ENCODE results near the gene NQO2.
"Not testable (repeated sequence)": the region's sequence is repeated elsewhere in the genome, so short reads cannot be mapped to it uniquely, and the experiment has no call there.

NQO2 gene

DNA sequence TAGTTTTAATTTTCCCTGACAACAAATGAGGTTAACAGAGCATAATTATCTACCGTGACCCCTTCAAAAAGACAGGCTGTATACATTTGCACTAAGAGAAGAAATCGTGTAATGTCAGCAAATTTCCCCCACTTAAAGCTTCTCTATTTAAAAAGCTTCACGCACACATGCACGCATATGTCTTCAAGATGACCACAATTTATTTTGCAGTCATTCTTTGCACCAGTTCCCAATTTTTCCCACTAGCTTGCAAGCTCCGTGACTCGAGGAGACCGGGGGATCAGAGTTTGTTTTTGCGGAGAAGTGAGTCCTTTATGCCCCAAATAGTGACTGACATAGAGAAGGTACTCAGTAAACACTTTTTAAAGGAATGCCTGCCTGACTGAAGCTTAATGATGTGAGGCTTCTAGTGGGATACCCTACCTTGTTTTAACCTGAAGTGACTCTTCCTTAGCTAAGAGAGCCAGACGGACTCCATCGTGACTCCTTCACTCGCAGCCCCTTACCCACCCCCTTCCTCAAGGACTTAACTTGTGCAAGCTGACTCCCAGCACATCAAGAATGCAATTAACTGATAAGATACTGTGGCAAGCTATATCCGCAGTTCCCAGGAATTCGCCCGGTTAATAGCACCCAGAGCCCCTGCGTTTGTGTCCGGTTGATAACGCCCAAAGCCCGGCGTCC lies 9.3 kb upstream of the NQO2 start:
- DNase-seq = no peak

DNA sequence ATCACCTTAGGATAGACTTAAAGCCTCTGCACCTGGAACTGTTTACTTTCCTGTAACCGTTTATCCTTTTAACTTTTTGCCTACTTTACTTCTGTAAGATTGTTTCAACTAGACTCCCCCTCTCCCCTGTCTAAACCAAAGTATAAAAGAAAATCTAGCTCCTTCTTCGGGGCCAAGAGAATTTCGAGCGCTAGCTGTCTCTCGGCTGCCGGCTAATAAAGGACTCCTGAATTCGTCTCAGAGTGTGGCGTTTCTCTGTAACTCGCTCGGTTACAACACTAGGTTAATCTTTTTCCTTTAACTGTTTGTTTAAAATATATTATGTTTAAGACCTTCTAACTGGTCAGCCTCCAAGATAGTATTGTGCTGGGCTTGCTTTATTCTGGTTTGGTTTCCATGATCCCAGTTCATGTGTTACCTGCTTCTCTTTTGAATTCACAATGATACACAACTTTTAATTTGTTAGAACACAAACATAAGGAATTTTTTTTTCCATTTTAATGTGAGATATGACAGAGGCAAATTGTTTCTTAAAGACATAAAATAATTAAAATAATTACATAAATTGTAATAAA lies 8.7 kb upstream of the NQO2 start:
- no peak for DNase-seq

DNA sequence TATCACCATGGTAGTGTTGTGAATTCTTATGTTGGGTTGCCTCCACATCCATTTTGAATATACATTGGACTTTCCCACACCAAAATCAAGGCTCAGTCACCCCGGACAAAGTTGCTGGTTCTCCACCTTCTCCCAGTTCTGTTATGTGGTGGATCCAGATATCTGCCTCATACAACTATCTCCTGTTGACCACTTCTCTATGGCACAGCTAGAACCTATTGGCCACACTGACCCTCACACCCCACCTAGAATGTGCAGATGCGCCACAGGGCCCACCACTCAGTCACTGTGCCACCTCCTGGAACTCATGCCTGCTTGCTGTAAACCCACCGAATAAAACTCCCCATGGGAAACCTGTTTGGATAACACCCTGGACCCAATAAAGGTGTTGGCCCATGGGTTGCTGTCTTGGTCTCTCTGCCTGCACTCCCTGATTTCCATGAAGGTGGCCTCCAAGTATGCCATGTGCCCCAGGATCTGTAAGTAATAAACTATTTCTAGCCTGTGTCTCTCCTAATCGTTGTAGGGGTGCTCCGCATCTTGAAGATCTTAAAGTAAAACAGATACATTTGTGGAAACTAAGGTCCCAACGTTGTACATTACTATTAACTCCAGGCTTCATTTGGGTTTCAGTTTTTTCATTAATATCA lies 7.2 kb upstream of the NQO2 start:
- DNase-seq = no peak

DNA sequence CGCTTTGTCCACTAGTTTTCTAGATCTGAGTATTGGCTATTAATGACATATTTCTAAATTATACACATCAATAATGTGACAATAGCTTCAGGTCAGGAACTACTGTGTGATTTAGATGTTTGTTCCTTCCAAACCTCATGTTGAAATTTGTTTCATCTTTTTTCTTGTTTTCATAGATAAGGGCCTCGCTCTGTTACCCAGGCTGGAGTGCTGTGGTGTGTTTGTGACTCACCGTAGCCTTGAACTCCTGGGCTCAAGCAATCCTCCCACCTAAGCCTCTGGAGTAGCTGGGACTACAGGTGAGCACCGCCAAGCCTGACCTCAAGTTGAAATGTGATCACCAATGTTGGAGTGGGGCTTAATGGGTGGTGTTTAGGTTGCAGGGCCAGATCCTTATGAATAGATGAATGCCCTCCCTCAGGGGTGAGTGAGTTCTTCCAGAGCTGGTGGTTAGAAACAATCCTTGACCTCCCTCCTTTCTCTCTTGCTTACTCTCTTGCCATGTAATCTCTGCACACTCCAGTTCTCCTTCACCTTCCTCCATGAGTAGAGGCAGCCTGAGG lies 5.9 kb upstream of the NQO2 start:
- DNase-seq = no peak

DNA sequence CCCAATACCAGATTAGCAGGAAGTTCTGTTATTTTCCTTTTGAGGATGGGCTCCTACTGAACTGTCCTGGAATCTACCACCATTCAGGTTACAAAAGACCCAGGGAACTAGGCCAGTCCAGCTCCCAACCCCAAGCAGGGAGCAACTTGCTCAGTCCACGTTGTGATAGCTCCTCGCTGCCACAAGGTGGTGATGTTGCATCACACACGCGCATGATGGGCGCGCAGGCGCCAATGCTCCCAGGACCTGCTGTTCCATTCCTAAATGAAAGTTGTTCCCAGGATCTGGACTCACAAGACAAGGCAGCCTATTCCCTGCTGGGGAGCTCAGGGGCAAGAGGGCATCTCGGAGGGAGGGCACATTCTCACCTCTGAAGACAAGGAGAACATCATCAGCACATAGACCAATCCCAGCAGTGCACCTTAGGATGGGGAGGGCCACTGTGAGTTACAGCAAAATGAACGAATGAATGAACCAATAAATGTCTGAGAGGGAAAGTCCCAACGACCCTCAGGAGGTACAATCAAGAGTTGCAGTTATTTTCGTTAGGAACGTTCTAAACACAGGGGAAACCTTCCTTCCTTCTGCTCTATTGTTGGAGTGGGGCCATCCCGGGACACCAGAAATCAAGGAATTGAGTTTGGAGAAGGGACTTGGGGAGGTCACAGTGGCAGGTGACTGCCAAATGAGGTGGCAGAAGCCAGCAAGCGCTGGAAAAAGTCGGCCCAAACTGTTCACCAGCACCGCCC lies 1.3 kb upstream of the NQO2 start:
- peak; percentile 55 for DNase-seq

DNA sequence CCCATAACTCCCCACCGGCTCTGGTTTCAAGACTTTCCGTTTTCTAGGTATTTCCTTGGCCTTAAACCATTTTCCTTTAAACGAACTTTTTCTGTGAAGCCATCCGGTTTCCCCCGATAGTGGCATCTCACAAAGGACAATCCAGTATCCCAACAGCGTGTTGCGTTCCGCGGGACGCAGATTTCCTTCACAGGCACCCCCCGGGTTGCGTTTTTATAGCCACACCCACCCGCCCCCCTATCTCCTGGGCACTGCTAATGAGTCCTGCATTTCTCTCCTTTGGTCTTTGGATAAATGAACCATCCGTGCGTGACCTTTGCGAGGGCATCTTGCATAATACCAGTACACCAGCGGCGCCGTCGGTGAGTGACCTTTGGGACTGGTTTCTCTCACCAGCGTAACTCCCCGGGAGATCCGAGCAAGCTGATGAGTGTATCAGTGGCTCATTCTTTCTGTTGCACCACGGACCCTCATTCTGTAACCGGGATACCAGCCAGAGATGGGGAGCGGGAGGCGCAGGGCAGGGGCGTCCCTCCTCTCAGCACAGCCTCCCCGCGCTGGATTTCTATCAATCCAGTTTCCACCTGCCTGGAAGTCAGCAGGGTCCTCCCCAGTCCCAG lies 586 bp upstream of the NQO2 start:
- DNase-seq = peak; percentile 74

DNA sequence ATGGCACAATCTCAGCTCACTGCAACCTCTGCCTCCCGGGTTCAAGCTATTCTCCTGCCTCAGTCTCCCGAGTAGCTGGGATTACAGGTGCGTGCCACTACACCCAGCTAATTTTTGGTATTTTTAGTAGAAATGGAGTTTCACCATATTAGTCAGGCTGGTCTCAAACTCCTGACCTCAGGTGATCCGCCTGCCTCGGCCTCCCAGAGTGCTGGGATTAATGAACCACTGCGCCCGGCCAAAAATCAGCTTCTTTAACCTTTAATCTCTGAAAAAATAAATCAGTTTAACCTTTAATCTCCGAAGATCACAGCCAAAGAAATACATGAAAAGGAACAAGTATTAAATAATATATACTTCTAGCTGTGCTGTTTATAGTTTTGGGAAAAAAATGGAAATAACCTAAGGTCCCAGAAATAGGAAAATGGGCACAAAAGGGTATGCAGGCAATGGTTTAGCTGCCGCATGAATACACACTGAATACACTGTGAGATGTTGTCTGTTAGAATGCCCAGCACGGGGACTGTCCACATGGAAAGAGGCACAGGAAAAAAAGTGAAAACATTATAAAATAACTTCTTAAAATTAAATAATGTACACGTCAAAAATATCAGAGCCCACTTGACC lies 1.6 kb downstream of the NQO2 start:
- DNase-seq = no peak

DNA sequence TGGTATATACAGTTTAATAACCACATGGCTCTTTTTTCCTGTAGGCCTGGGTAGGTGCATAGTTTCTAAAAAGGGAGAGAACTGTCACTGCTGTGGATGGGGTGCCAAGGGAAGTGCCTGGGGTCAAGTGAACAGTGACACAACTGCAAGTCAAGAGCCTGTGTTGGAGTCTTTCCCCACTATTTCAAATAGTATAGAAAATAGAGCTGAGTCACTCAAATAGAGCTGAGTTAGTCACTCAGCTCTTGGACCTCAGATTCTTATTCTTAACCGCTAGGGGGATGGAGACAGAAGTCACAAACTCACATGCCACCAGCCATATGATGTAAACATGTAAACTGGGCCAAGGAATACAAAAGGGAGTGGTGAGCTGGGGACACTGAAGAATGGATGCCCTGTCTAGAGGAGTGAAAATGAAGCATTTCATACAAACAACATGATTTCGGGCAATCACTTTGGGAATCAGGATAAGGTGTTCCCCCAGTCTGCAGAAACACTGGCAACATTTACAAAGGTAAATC lies 2.1 kb downstream of the NQO2 start:
- DNase-seq = no peak

DNA sequence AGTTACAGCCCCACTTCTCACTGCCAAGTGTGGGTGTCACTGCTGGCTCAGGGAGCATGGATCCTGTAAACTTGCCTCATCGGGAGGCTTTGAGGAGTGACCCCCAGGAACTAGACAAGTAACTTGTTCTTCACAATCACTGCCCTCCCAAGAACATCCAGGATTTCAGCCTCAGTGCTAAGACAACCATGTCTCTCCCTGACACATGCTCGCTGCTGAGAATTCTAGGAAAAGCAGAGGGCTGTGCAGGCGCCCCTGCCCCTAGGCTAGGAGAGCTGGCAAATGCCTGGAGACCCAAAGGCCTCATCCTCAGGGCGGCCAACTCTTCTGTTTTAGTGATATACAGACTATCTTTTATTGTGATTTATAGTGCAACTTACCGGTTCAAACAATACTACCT lies 3.5 kb downstream of the NQO2 start:
- DNase-seq = not testable (repeated sequence)

DNA sequence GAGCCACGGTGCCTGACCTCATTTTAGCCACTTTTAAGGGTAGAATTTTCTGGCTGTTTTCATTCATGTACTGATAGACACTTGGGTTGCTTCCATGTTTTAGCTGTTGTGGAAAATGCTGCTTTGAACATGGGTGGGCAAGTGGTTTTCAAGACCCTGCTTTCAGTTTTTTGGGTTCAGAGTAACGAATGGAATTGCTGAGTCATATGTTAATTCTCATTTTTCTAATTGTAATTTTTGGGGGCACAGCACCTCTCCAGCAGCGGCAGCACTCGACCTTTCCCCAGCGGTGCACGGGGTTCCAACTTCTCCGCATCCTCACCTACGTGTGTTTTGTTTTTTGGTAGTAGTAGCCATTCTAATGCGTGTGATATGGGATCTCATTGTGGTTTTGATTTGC lies 5.4 kb downstream of the NQO2 start:
- no peak for DNase-seq

DNA sequence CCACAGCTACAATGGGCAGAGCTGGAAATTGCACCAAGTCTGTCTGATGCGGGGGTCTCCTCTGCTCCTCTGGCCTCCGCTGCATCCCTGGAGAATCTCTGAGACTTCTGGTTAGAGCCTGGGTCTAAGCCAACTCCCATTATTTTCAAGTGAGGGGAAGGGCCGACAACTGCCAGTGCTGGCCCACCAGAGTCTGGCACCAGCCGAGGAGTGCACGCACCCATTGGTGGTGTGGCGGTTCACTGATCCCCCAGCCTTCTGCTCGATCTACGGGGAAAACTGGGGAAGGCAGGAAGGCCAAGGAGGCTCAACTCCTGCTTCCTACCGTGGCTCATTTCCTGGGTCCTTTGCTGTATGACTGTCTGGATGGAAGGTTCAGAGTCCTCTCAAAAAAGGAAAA lies 6.2 kb downstream of the NQO2 start:
- DNase-seq = no peak

DNA sequence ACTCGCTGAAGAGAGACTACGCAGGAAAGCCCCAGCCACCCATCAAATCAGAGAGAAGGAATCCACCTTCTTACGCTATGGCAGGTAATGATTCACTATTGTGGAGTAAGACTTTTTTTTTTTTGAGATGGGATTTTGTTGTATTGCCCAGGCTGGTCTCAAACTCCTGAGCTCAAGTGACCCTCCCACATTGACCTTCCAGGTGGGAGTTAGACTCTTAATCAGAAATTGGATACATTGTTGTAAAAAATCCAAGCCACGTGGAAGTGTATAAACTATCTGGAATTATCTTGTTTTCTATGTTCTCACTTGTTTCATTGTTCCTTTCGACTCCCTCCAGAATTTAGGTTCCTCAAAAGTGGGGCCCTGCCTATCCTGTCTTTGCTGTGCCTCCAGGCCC lies 6.8 kb downstream of the NQO2 start:
- DNase-seq = no peak

DNA sequence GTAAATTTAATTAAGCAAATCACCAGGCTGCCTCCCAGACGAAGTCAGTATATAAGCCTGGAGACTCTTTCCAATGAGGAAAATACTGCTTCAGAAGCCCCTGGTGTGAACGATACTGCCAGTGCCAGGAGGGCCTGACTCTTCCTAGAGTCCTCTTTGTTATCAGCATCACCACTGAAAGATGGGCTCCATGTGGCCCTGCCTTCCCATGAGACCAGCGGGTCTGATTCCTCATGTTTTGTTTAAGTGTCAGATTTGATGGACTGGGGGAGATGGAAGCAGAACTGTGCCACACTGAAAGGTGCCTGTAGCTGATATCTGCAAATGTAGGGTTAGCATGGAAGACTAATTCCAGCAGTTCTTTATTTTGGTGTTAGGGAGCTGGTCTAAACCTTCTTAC lies 7.9 kb downstream of the NQO2 start:
- no peak for DNase-seq

DNA sequence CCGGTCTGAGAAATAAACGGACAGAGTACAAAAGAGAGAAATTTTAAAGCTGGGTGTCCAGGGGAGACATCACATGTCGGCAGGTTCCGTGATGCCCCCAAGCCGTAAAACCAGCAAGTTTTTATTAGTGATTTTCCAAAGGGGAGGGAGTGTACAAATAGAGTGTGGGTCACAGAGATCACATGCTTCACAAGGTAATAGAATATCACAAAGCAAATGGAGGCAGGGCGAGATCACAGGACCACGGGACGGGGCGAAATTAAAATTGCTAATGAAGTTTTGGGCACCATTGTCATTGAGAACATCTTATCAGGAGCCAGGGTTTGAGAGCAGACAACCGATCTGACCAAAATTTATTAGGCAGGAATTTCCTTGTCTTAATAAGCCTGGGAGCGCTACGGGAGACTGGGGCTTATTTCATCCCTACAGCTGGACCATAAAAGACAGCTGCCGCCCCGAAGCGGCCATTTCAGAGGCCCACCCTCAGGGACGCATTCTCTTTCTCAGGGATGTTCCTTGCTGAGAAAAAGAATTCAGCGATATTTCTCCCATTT lies 9.1 kb downstream of the NQO2 start:
- DNase-seq = not testable (repeated sequence)

DNA sequence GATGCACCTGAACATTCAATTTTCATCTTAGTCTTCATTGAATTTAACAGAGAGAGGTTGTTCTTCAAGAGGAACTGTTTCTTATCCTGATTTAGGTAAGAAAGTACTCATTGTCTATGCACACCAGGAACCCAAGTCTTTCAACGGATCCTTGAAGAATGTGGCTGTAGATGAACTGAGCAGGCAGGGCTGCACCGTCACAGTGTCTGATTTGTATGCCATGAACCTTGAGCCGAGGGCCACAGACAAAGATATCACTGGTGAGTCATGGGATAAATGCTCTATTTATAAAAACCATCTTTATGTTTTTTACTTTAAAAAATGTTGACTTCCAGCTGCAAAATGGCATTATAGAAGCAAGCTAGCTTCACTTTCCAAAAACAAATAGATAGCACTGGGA lies 10.2 kb downstream of the NQO2 start:
- no peak for DNase-seq

DNA sequence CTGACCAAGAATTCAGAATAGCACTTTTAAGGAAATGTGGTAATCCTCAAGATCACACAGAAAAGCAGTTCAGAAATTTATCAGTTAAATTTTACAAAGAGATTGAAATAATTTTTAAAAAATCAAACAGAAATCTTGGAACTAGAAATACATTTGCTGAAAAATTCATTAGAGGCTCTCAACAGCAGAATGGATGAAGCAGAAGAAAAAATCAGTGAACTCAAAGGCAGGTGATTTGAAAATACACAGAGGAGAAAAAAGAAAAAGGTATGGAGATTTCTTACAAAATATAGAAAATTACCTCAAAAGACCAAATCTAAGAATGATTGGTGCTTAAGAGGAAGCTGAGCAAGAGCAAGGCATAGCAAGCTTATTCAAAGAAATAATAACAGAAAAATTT lies 11.5 kb downstream of the NQO2 start:
- DNase-seq = no peak

DNA sequence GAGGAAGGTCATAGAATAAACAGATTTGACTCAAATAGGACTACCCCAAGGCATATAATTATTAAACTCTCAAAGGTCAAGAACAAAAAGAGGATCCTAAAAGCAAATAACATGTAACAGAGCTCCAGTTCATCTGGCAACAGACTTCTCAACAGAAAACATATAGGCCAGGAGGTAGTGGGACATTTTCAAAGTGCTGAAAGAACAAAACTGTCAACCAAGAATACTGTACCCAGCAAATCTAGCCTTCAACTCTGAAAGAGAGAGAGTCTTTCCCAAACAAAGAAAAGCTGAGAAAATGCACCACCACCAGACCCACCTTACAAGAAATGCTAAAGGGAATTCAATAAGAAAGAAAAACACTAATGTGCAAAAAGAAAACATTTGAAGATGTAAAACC lies 11.9 kb downstream of the NQO2 start:
- DNase-seq = no peak

DNA sequence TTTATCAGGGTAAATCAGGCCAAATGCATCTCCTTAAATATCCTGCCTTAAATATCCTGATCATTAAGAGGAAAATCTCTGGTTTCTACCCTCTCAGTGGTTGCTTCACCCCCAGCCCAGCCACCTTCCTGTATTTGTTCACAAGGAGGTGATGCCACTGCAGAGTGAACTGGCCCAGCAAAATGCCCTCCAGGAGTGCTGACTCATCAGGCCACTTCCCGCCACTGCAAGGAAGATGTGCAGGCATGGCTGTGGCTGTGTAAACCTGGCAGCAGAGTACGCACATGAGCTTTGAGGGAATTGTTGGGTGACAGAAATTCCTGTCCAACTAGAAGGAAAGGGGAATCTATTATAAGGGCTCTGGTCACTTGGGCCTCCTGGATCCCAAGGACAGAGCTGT lies 13.8 kb downstream of the NQO2 start:
- no peak for DNase-seq

DNA sequence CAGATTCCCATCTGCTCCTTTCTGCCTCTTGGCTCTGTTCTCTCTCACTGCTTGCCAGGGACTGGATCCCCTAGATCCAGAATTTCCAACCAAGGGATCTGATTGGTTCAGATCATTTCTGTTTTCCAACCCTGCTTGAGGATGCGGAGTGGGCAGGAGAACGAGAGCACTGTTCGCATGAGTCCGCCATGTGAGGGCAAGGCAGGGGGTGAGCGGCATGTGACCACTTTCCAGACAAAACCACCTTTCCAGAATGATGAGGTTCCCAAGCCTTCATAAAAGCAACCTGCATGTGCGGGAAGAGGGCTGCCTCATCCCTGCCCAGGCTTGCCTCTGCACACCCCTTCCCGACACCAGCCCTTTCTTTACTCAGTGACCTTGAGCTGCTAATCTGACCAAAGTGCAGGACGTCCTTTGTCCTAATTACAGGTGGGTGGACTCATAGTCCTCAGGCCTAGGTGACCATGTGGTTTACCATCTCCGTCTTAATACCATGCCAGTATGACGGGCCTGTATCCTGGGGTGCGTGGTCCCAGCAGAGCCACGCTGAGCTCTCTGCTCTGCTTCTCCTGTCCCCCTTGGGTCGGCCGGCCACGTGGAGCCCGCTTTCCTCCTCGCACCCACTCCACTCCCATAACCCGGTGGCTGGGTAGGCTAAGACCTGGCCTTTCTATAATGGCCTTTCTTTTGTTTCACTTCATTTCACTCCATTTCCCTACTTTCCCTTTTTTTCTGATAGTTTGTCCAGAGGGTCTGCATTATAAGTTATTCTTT lies 14.4 kb downstream of the NQO2 start:
- DNase-seq = no peak

DNA sequence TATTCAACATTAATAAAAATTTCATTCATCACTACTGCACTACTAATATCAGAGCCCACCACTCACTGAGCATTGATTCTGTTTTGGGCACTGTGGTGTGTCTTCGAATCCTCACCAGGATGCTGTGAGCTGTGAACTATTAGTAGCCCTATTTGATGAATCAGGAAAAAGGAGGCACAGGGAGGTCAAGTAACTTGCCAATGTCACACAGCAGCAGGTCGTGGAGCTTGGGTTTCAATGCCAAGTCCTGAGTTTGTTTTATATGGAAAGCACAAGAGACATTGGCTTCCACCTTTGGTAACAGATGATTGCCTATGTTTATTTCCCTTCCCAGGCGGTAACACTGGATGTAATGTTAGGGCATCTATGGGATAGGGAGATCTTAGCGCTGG lies 15.0 kb downstream of the NQO2 start:
- DNase-seq = no peak

DNA sequence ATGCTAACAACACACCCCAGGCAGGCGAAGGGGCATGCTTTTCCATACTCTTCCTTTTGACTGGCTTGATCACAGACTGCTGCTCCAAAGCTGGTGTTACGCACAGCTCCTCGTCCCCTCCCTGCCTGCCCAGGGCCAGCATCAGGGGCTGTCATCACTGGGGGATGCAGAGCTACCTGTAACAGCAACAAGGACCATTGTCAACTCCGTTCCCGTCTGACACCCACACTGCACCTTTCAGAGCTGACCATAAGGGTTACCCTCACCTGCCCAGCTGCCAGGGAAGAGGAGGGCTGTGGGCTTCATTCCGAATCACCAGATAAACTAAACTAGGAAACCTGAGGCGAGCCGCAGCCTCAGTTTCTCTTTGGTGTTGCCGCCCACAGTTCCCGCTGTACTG lies 15.4 kb downstream of the NQO2 start:
- DNase-seq = no peak
